Prostate gland (tissue), 2 donors: Measurements from ENCODE around the gene MNAT1. TPM values are rescaled to one million over a fixed set of nuclear protein-coding genes. Genes with fewer than 3 reads are reported as not detected.

Experiments used
- DNase-seq: peaks from one replicate; pipeline ENCODE4 v3.0.0-alpha.2; 2019; ENCODE audit warnings: low spot score
- H3K27ac ChIP-seq, 2 donors: fragments of 200-600 bp; sonication (generic); 2 replicates each; pipeline ENCODE4 v1.5.1; 2017 to 2019
- H3K27me3 ChIP-seq: fragments of 200-600 bp; sonication (generic); replicated peaks from 2 replicates; pipeline ENCODE4 v1.5.1; 2019; ENCODE audit not compliant: insufficient read depth
- H3K36me3 ChIP-seq, 2 donors: fragments of 200-600 bp; sonication (generic); 1 replicate in 1 of 2; 2 replicates in 1 of 2; pipeline versions ENCODE4 v1.5.1 to v1.8.1; 2017 to 2019
- H3K4me1 ChIP-seq: fragments of 200-600 bp; sonication (generic); replicated peaks from 2 replicates; pipeline ENCODE4 v1.5.1; 2019
- H3K4me3 ChIP-seq, 2 donors: fragments of 200-600 bp; sonication (generic); 2 replicates each; pipeline ENCODE4 v1.5.1; 2017 to 2019
- H3K9me3 ChIP-seq: fragments of 200-600 bp; sonication (generic); 2 replicates; pipeline ENCODE4 v1.5.1; 2017
- POLR2A ChIP-seq: fragments of 450-650 bp; IDR thresholded peaks from one replicate; pipeline ENCODE4 v1.6.1; 2016; ENCODE audit warnings: antibody characterized with exemption, mild to moderate bottlenecking
- POLR2AphosphoS5 ChIP-seq: sonication (generic); formaldehyde crosslinking; IDR thresholded peaks from one replicate; pipeline ENCODE4 v1.6.1; 2017; ENCODE audit warnings: antibody characterized with exemption
- WGBS: methylation state at CpG from one replicate; pipeline ENCODE4 v1.1.5; 2018; 5-methylcytosine and 5-hydroxymethylcytosine counted together
- intact Hi-C: fragments of 100-400 bp; cut with DNase I; formaldehyde crosslinking; loops from one replicate; pipeline ENCODE4 v1.14.2; 2022
- total RNA-seq, 2 donors: library from RNA; depleted of rRNA; stranded (reverse); fragments of >200 nt; gene quantifications; one replicate each; pipeline ENCODE4 v1.1.0, GENCODE V29; 2016
- TF ChIP-seq, protein P1 (sequence below), 4 experiments: fragments of 200-600 bp in 2 of 4; fragments of 450-650 bp in 2 of 4; sonication (generic) in 2 of 4; IDR thresholded peaks; 1 replicate in 3 of 4; 2 replicates in 1 of 4; pipeline ENCODE4 v1.5.1; 2016 to 2019; ENCODE audit warnings: antibody characterized with exemption in 4 of 4, mild to moderate bottlenecking in 2 of 4, moderate library complexity in 2 of 4

MNAT1 gene
- total RNA-seq, 2 donors from 2014 or later: 16.1 to 62.9 TPM

DNA sequence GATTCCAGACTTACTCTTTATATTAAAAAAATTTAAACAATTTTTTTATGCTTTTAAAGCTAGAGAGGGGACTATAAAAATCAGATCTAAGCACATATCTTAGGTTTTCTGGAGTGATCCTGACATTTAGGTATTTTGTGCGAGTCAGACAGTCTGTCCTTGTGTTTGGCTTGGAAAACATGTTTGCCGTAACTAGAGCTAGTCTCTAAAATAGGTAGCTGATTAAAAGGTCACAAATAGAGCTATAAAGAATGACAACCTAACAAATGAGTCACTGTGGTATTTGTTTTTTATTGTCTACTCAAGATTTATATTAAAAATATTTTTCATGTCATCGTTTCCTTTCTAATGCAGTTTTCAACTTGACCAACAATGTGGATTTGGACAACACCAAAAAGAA is 73.4 kb downstream of the MNAT1 start:
- TF ChIP-seq, protein P1, sequence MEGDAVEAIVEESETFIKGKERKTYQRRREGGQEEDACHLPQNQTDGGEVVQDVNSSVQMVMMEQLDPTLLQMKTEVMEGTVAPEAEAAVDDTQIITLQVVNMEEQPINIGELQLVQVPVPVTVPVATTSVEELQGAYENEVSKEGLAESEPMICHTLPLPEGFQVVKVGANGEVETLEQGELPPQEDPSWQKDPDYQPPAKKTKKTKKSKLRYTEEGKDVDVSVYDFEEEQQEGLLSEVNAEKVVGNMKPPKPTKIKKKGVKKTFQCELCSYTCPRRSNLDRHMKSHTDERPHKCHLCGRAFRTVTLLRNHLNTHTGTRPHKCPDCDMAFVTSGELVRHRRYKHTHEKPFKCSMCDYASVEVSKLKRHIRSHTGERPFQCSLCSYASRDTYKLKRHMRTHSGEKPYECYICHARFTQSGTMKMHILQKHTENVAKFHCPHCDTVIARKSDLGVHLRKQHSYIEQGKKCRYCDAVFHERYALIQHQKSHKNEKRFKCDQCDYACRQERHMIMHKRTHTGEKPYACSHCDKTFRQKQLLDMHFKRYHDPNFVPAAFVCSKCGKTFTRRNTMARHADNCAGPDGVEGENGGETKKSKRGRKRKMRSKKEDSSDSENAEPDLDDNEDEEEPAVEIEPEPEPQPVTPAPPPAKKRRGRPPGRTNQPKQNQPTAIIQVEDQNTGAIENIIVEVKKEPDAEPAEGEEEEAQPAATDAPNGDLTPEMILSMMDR (IDR thresholded peaks at IDR 0.05): no peak
- no peak for TF ChIP-seq POLR2A
- no peak for TF ChIP-seq POLR2AphosphoS5
- no peak for DNase-seq
- Histone ChIP-seq H3K4me1 (no peaks in the 10 kb centered on the region), H3K27ac (no peak overlapping the region), H3K27me3 (no peaks in the 10 kb centered on the region), H3K4me3 (no peak overlapping the region), H3K36me3 (no peaks in the 10 kb centered on the region), H3K9me3 (no peaks in the 10 kb centered on the region)
- intact Hi-C loops: no loop called here
- 59% methylated on average over 3 of the region's 3 CpGs for WGBS

DNA sequence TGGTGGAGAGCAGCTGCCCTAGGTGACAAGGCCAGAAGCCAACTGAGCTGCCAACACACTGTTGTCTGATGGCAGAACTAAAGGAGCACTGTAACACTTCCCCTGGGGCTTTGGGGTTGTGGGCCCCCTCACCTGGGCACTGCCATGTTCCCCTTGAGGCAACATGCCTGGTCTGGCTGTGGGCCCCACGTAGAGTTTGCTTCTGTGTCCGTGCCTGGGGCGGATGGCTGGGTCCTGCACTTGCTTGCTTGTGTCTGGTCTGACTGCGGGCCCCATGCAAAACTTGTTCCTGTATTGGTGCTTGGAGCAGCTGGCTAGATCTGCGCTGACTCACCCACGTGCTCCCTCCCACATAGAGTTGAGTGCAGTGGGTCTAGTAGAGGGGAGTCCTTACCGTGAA is 78.4 kb downstream of the MNAT1 start:
- Histone ChIP-seq H3K4me3 (no peak overlapping the region), H3K36me3 (no peaks in the 10 kb centered on the region), H3K27me3 (no peaks in the 10 kb centered on the region), H3K9me3 (no peaks in the 10 kb centered on the region), H3K27ac (no peak overlapping the region), H3K4me1 (no peaks in the 10 kb centered on the region)
- WGBS: 97% methylated on average over 7 of the region's 7 CpGs
- DNase-seq: no peak
- intact Hi-C loops: no loop called here
- TF ChIP-seq, protein P1 (IDR thresholded peaks at IDR 0.05): no peak
- TF ChIP-seq POLR2A: no peak
- no peak for TF ChIP-seq POLR2AphosphoS5

DNA sequence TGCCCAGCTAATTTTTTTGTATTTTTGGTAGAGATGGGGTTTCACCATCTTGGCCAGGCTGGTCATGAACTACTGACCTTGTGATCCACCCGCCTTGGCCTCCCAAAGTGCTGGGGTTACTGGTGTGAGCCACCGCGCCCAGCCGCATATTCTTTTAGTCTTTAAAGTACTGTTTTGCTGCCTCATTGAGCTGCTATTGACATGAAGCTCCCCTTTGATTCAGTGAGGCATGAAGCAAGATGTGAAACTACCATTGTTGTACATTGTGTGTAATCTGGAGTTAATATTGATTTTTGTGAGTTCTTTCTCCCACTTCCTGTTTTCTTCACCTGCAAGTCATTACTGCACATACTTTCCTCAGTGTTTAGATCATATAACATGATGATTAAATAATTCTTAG is 80.8 kb downstream of the MNAT1 start:
- H3K27me3 ChIP-seq: no peaks in the 10 kb centered on the region
- no peak for TF ChIP-seq POLR2A
- no peak for TF ChIP-seq POLR2AphosphoS5
- TF ChIP-seq, protein P1 (IDR thresholded peaks at IDR 0.05): no peak
- H3K9me3 ChIP-seq: no peaks in the 10 kb centered on the region
- H3K36me3 ChIP-seq: no peaks in the 10 kb centered on the region
- no peak overlapping the region for H3K27ac ChIP-seq
- DNase-seq: no peak
- H3K4me3 ChIP-seq: no peak overlapping the region
- WGBS: 97% methylated on average over 4 of the region's 4 CpGs
- H3K4me1 ChIP-seq: no peaks in the 10 kb centered on the region
- intact Hi-C loops: no loop called here

DNA sequence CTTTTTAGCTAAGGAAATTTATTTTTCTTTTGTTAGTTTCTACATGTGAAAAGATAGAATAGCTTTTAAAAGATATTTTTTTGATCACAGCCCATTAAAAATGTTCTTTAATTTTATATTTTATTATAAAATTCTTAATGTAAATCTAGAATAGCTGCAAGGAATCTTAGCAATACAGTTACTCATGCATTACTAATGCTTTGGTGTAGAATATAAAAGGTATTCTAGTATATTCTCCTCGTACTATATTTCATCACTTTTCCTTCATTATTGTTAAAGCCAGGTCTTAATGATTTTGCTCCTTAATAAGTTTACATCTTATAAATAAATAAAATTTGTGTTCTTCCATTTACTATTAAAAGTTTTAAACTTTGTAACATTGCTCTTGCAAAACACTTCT is 82.6 kb downstream of the MNAT1 start:
- 98% methylated on average over 1 of the region's 1 CpG for WGBS
- Histone ChIP-seq H3K27me3 (no peaks in the 10 kb centered on the region), H3K4me3 (no peak overlapping the region), H3K4me1 (no peaks in the 10 kb centered on the region), H3K27ac (no peak overlapping the region), H3K36me3 (no peaks in the 10 kb centered on the region), H3K9me3 (no peaks in the 10 kb centered on the region)
- intact Hi-C loops: no loop called here
- TF ChIP-seq POLR2AphosphoS5: no peak
- DNase-seq: no peak

DNA sequence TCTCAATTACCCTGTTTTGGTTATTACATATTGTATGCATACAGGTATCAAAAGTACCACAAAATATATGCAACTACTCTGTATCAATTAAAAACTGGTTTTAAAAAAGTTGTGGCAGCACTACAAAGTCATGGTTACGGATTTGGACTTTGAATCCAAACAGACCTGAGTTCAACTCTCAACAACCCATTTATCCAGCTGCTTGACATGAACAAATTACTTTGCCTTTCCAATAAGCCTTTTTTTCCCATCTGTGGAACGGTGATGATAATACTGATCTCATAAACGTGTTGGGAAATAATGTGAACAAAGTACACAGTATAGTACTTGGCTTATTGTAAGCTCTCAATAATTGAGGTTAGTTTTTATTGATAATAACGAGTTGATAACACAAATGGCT is 85.0 kb downstream of the MNAT1 start:
- TF ChIP-seq POLR2AphosphoS5 (no peak), POLR2A (no peak)
- TF ChIP-seq, protein P1 (IDR thresholded peaks at IDR 0.05): no peak
- H3K27ac ChIP-seq: no peak overlapping the region
- no peak for DNase-seq
- H3K36me3 ChIP-seq: no peaks in the 10 kb centered on the region
- 83% methylated on average over 4 of the region's 4 CpGs for WGBS
- no peaks in the 10 kb centered on the region for H3K4me1 ChIP-seq
- intact Hi-C loops: no loop called here
- no peak overlapping the region for H3K4me3 ChIP-seq
- no peaks in the 10 kb centered on the region for H3K27me3 ChIP-seq
- no peaks in the 10 kb centered on the region for H3K9me3 ChIP-seq
